Activated naive CD8-positive, alpha-beta T cell treated with anti-CD3 and anti-CD28 coated beads, Interleukin-2, amount 10 ng/mL, durations not matched to agents 7 days and 5 days (primary cell): ENCODE results near the gene BCCIP. TPM values are rescaled to one million over a fixed set of nuclear protein-coding genes. Genes with fewer than 3 reads are reported as not detected.

Experiments
- ATAC-seq: fragments of 150-1000 bp; cut with Tn5 transposase; one replicate; pipeline ENCODE4 v1.10.0; 2021; ENCODE audit warnings: low read depth, moderate library complexity
- POLR2A ChIA-PET: fragments of 350-600 bp; sonication (Branson Sonifier 250); formaldehyde crosslinking; loops from one replicate; lab custom pipeline; 2021; ENCODE audit warnings: antibody characterized with exemption; lab: Charles Lee
- DNase-seq: peaks from one replicate; pipeline ENCODE4 v3.0.0; 2021
- H3K27ac Mint-ChIP-seq: one replicate; pipeline ENCODE4 v1.8.0; 2022; ENCODE audit warnings: mild to moderate bottlenecking, mixed read lengths
- H3K27me3 Mint-ChIP-seq: one replicate; pipeline ENCODE4 v1.8.0; 2022; ENCODE audit warnings: mild to moderate bottlenecking, moderate library complexity, mixed read lengths
- H3K36me3 Mint-ChIP-seq: one replicate; pipeline ENCODE4 v1.8.0; 2021; ENCODE audit warnings: mild to moderate bottlenecking, mixed read lengths
- H3K4me1 Mint-ChIP-seq: one replicate; pipeline ENCODE4 v1.8.0; 2021; ENCODE audit warnings: mixed read lengths
- H3K4me3 Mint-ChIP-seq: one replicate; pipeline ENCODE4 v1.8.0; 2022; ENCODE audit warnings: mild to moderate bottlenecking, moderate library complexity, mixed read lengths
- H3K9me3 Mint-ChIP-seq: one replicate; pipeline ENCODE4 v1.8.0; 2021; ENCODE audit warnings: mixed read lengths
- total RNA-seq, 2 experiments: library from RNA; stranded (reverse); gene quantifications; one replicate each; pipeline ENCODE4 v1.2.3, GENCODE V29; 2021

The BCCIP gene
- total RNA-seq, 2 experiments from 2014 or later: 44.3 to 44.9 TPM

GRCh38 chr10:125840955-125841354, 17.6 kb downstream of the BCCIP start:
- Mint-ChIP-seq H3K27me3 (no peaks in the 10 kb centered on the region), H3K27ac (no peak overlapping the region), H3K36me3 (peaks cover 7% of the 10 kb centered on the region), H3K4me1 (no peaks in the 10 kb centered on the region), H3K4me3 (no peak overlapping the region), H3K9me3 (no peaks in the 10 kb centered on the region)
- no peak for ATAC-seq
- no peak for DNase-seq
- POLR2A ChIA-PET: no interaction called here

- Mint-ChIP-seq H3K27ac (no peak overlapping the region), H3K4me3 (no peak overlapping the region), H3K4me1 (no peaks in the 10 kb centered on the region), H3K36me3 (peaks cover 2% of the 10 kb centered on the region), H3K9me3 (no peaks in the 10 kb centered on the region), H3K27me3 (no peaks in the 10 kb centered on the region)
- ATAC-seq (no peak), DNase-seq (no peak)
- POLR2A ChIA-PET: interaction anchor here (1.3 kb wide), 1 partner anchor 21 kb away, joined by 4 read pairs; the partner anchor contains the start of genes BCCIP and UROS
Observed at GRCh38 chr10:125843603-125844329, 20.4 kb downstream of the BCCIP start.

- H3K4me3 Mint-ChIP-seq: no peak overlapping the region
- ATAC-seq (no peak), DNase-seq (no peak)
- no peaks in the 10 kb centered on the region for H3K9me3 Mint-ChIP-seq
- H3K36me3 Mint-ChIP-seq: peaks cover 5% of the 10 kb centered on the region
- POLR2A ChIA-PET: no interaction called here
- no peaks in the 10 kb centered on the region for H3K4me1 Mint-ChIP-seq
- H3K27ac Mint-ChIP-seq: no peak overlapping the region
- no peaks in the 10 kb centered on the region for H3K27me3 Mint-ChIP-seq
Observed at GRCh38 chr10:125844751-125845221, 21.4 kb downstream of the BCCIP start.

- no peak for ATAC-seq
- Mint-ChIP-seq H3K27ac (no peak overlapping the region), H3K36me3 (peaks cover 7% of the 10 kb centered on the region), H3K27me3 (no peaks in the 10 kb centered on the region), H3K9me3 (no peaks in the 10 kb centered on the region), H3K4me1 (no peaks in the 10 kb centered on the region), H3K4me3 (no peak overlapping the region)
- no peak for DNase-seq
- POLR2A ChIA-PET: no interaction called here
Observed at GRCh38 chr10:125845617-125846016, 22.3 kb downstream of the BCCIP start.

- no peaks in the 10 kb centered on the region for H3K4me1 Mint-ChIP-seq
- H3K9me3 Mint-ChIP-seq: no peaks in the 10 kb centered on the region
- POLR2A ChIA-PET: no interaction called here
- ATAC-seq: no peak
- no peak overlapping the region for H3K27ac Mint-ChIP-seq
- no peak overlapping the region for H3K4me3 Mint-ChIP-seq
- DNase-seq: no peak
- H3K27me3 Mint-ChIP-seq: no peaks in the 10 kb centered on the region
- H3K36me3 Mint-ChIP-seq: peaks cover 6% of the 10 kb centered on the region
Observed at GRCh38 chr10:125846894-125847293, 23.5 kb downstream of the BCCIP start.

- Mint-ChIP-seq H3K4me1 (no peaks in the 10 kb centered on the region), H3K27ac (no peak overlapping the region), H3K9me3 (no peaks in the 10 kb centered on the region), H3K27me3 (no peaks in the 10 kb centered on the region), H3K36me3 (peaks cover 7% of the 10 kb centered on the region), H3K4me3 (no peak overlapping the region)
- POLR2A ChIA-PET: no interaction called here
- ATAC-seq (no peak), DNase-seq (no peak)
Observed at GRCh38 chr10:125848371-125848770, 25.0 kb downstream of the BCCIP start.

GRCh38 chr10:125848857-125849256, 25.5 kb downstream of the BCCIP start:
- no peak overlapping the region for H3K4me3 Mint-ChIP-seq
- no peaks in the 10 kb centered on the region for H3K27me3 Mint-ChIP-seq
- H3K36me3 Mint-ChIP-seq: peaks cover 8% of the 10 kb centered on the region
- no peak overlapping the region for H3K27ac Mint-ChIP-seq
- POLR2A ChIA-PET: no interaction called here
- ATAC-seq (no peak), DNase-seq (no peak)
- no peaks in the 10 kb centered on the region for H3K4me1 Mint-ChIP-seq
- no peaks in the 10 kb centered on the region for H3K9me3 Mint-ChIP-seq

GRCh38 chr10:125849448-125849847, 26.1 kb downstream of the BCCIP start:
- H3K27me3 Mint-ChIP-seq: no peaks in the 10 kb centered on the region
- H3K9me3 Mint-ChIP-seq: no peaks in the 10 kb centered on the region
- H3K36me3 Mint-ChIP-seq: peaks cover 9% of the 10 kb centered on the region
- ATAC-seq (no peak), DNase-seq (no peak)
- no peak overlapping the region for H3K27ac Mint-ChIP-seq
- POLR2A ChIA-PET: no interaction called here
- H3K4me1 Mint-ChIP-seq: no peaks in the 10 kb centered on the region
- H3K4me3 Mint-ChIP-seq: no peak overlapping the region

GRCh38 chr10:125850766-125851731, 27.7 kb downstream of the BCCIP start:
- H3K27ac Mint-ChIP-seq: no peak overlapping the region
- POLR2A ChIA-PET: no interaction called here

GRCh38 chr10:125852487-125852886, 29.1 kb downstream of the BCCIP start:
- no peaks in the 10 kb centered on the region for H3K27me3 Mint-ChIP-seq
- H3K4me1 Mint-ChIP-seq: no peaks in the 10 kb centered on the region
- H3K27ac Mint-ChIP-seq: no peak overlapping the region
- H3K9me3 Mint-ChIP-seq: no peaks in the 10 kb centered on the region
- DNase-seq (no peak), ATAC-seq (no peak)
- H3K36me3 Mint-ChIP-seq: peaks cover 10% of the 10 kb centered on the region
- POLR2A ChIA-PET: no interaction called here
- H3K4me3 Mint-ChIP-seq: no peak overlapping the region

More at GRCh38 chr10:125850766-125851731, 27.7 kb downstream of the BCCIP start:
- no peak for DNase-seq
- no peaks in the 10 kb centered on the region for H3K9me3 Mint-ChIP-seq
- H3K36me3 Mint-ChIP-seq: peaks cover 10% of the 10 kb centered on the region
- no peaks in the 10 kb centered on the region for H3K4me1 Mint-ChIP-seq
- ATAC-seq: no peak
- no peaks in the 10 kb centered on the region for H3K27me3 Mint-ChIP-seq
- H3K4me3 Mint-ChIP-seq: no peak overlapping the region

GRCh38 chr10:125857185-125857760, 33.9 kb downstream of the BCCIP start:
- Mint-ChIP-seq H3K27me3 (no peaks in the 10 kb centered on the region), H3K4me3 (no peak overlapping the region), H3K9me3 (no peaks in the 10 kb centered on the region), H3K27ac (no peak overlapping the region), H3K36me3 (peaks cover 4% of the 10 kb centered on the region), H3K4me1 (peaks cover 4% of the 10 kb centered on the region)
- ATAC-seq (no peak), DNase-seq (no peak)
- POLR2A ChIA-PET: no interaction called here

- Mint-ChIP-seq H3K27me3 (no peaks in the 10 kb centered on the region), H3K9me3 (no peaks in the 10 kb centered on the region), H3K4me1 (peaks cover 4% of the 10 kb centered on the region), H3K4me3 (no peak overlapping the region), H3K27ac (no peak overlapping the region), H3K36me3 (peaks cover 3% of the 10 kb centered on the region)
- POLR2A ChIA-PET: no interaction called here
- ATAC-seq (no peak), DNase-seq (no peak)
Observed at GRCh38 chr10:125859128-125859817, 35.9 kb downstream of the BCCIP start.

- Mint-ChIP-seq H3K36me3 (no peaks in the 10 kb centered on the region), H3K4me3 (no peak overlapping the region), H3K4me1 (no peaks in the 10 kb centered on the region), H3K27me3 (no peaks in the 10 kb centered on the region), H3K27ac (no peak overlapping the region), H3K9me3 (no peaks in the 10 kb centered on the region)
- ATAC-seq (no peak), DNase-seq (no peak)
- POLR2A ChIA-PET: interaction anchor here (0.6 kb wide), 1 partner anchor 20 kb away, joined by 3 read pairs; no protein-coding TSS in a partner anchor
Observed at GRCh38 chr10:125865120-125865519, 41.8 kb downstream of the BCCIP start.
